HG03097 (cell line): Measurements from ENCODE around the gene KCNMA1.
"Not testable (repeated sequence)": the region's sequence is repeated elsewhere in the genome, so short reads cannot be mapped to it uniquely, and the experiment has no call there.

Experiments used
- ATAC-seq: cut with Tn5 transposase; IDR thresholded peaks from one replicate; pipeline ENCODE4 v1.9.1; 2021; ENCODE audit not compliant: unreplicated experiment, low FRiP score

Gene KCNMA1

GRCh38 chr10:77359287-77359691, 278.3 kb downstream of the KCNMA1 start:
- no peak for ATAC-seq

- ATAC-seq, result no peak
These were observed 279.0 kb downstream of the KCNMA1 start for GRCh38 chr10:77358656-77359055.

- no peak for ATAC-seq
These were observed 279.8 kb downstream of the KCNMA1 start for GRCh38 chr10:77357611-77358310.

- ATAC-seq, result no peak
These were observed 280.4 kb downstream of the KCNMA1 start for GRCh38 chr10:77357185-77357584.

- ATAC-seq, result no peak
These were observed 281.8 kb downstream of the KCNMA1 start for GRCh38 chr10:77355844-77356243.

- ATAC-seq, result no peak
These were observed 286.2 kb downstream of the KCNMA1 start for GRCh38 chr10:77351386-77351785.

- ATAC-seq, result no peak
These were observed 286.9 kb downstream of the KCNMA1 start for GRCh38 chr10:77350711-77351119.

GRCh38 chr10:77350134-77350533, 287.5 kb downstream of the KCNMA1 start:
- ATAC-seq, result no peak

- no peak for ATAC-seq
These were observed 288.4 kb downstream of the KCNMA1 start for GRCh38 chr10:77349226-77349625.

GRCh38 chr10:77348751-77349150, 288.9 kb downstream of the KCNMA1 start:
- ATAC-seq, result no peak

- no peak for ATAC-seq
These were observed 289.5 kb downstream of the KCNMA1 start for GRCh38 chr10:77348082-77348481.

- ATAC-seq, result no peak
These were observed 290.6 kb downstream of the KCNMA1 start for GRCh38 chr10:77347052-77347451.

- ATAC-seq, result no peak
These were observed 296.6 kb downstream of the KCNMA1 start for GRCh38 chr10:77341055-77341454.

GRCh38 chr10:77339872-77340271, 297.7 kb downstream of the KCNMA1 start:
- ATAC-seq, result not testable (repeated sequence)

GRCh38 chr10:77339166-77339565, 298.4 kb downstream of the KCNMA1 start:
- no peak for ATAC-seq

GRCh38 chr10:77338143-77338542, 299.5 kb downstream of the KCNMA1 start:
- no peak for ATAC-seq

- ATAC-seq, result no peak
These were observed 303.1 kb downstream of the KCNMA1 start for GRCh38 chr10:77334501-77334900.

GRCh38 chr10:77333610-77334340, 303.8 kb downstream of the KCNMA1 start:
- no peak for ATAC-seq

GRCh38 chr10:77332256-77332655, 305.4 kb downstream of the KCNMA1 start:
- ATAC-seq, result no peak

GRCh38 chr10:77328272-77328816, 309.3 kb downstream of the KCNMA1 start:
- ATAC-seq, result no peak

- ATAC-seq, result no peak
These were observed 312.4 kb downstream of the KCNMA1 start for GRCh38 chr10:77325233-77325537.

- ATAC-seq, result no peak
These were observed 315.8 kb downstream of the KCNMA1 start for GRCh38 chr10:77321838-77322237.
